Neuronal stem cell (in vitro differentiated cells): Measurements from ENCODE around the gene CYP19A1.

Experiments
- DNase-seq: peaks from one replicate; pipeline ENCODE4 v3.0.0-alpha.2; 2013; ENCODE audit warnings: low spot score
- H2AFZ ChIP-seq: one replicate; pipeline ENCODE4 v1.6.1; 2013; ENCODE audit warnings: mild to moderate bottlenecking, low read length, inconsistent platforms
- H2AK5ac ChIP-seq: 2 replicates; pipeline ENCODE4 v1.6.1; 2013; ENCODE audit warnings: low read depth, mild to moderate bottlenecking, inconsistent platforms, low read length, moderate library complexity, mixed read lengths
- H2BK120ac ChIP-seq: 2 replicates; pipeline ENCODE4 v1.6.1; 2013; ENCODE audit warnings: low read depth, mild to moderate bottlenecking, inconsistent platforms, low read length, moderate library complexity, mixed read lengths
- H2BK12ac ChIP-seq: one replicate; pipeline ENCODE4 v1.6.1; 2013; ENCODE audit warnings: low read length, inconsistent platforms
- H2BK15ac ChIP-seq: 2 replicates; pipeline ENCODE4 v1.6.1; 2013; ENCODE audit warnings: mild to moderate bottlenecking, low read length, inconsistent platforms, mixed read lengths
- H2BK5ac ChIP-seq: one replicate; pipeline ENCODE4 v1.6.1; 2013; ENCODE audit warnings: inconsistent platforms, mild to moderate bottlenecking, low read length, moderate library complexity
- H3K14ac ChIP-seq: one replicate; pipeline ENCODE4 v1.6.1; 2013; ENCODE audit warnings: low read length, inconsistent platforms
- H3K18ac ChIP-seq: 2 replicates; pipeline ENCODE4 v1.6.1; 2013; ENCODE audit warnings: low read length, inconsistent platforms
- H3K23ac ChIP-seq: 2 replicates; pipeline ENCODE4 v1.6.1; 2013; ENCODE audit warnings: low read depth, mild to moderate bottlenecking, mixed read lengths, low read length, inconsistent platforms; ENCODE audit not compliant: poor library complexity
- H3K27ac ChIP-seq: replicated peaks from 3 replicates; pipeline ENCODE4 v1.5.1; 2013; ENCODE audit warnings: low read length, inconsistent platforms
- H3K27me3 ChIP-seq, 3 experiments: 2 replicates each; pipeline ENCODE4 v1.6.1; 2013; ENCODE audit warnings: low read length in 3 of 3, mild to moderate bottlenecking in 2 of 3, inconsistent platforms in 1 of 3, low read depth in 1 of 3, mixed read lengths in 1 of 3, moderate library complexity in 1 of 3; ENCODE audit not compliant: control insufficient read depth in 3 of 3, insufficient read depth in 3 of 3
- H3K36me3 ChIP-seq, 2 donors: replicated peaks in 1 of 2; 2 replicates each; pipeline ENCODE4 v1.6.1; 2013; ENCODE audit warnings: low read length in 2 of 2; ENCODE audit not compliant: control insufficient read depth in 2 of 2, insufficient read depth in 2 of 2
- H3K4ac ChIP-seq: 2 replicates; pipeline ENCODE4 v1.6.1; 2013; ENCODE audit warnings: inconsistent platforms, mild to moderate bottlenecking, low read length, moderate library complexity
- H3K4me1 ChIP-seq, 2 donors: 1 replicate in 1 of 2; 2 replicates in 1 of 2; pipeline ENCODE4 v1.6.1; 2013; ENCODE audit warnings: low read length in 2 of 2, low read depth in 1 of 2; ENCODE audit not compliant: control insufficient read depth in 2 of 2, insufficient read depth in 1 of 2
- H3K4me2 ChIP-seq: one replicate; pipeline ENCODE4 v1.6.1; 2013; ENCODE audit warnings: mild to moderate bottlenecking, low read length, inconsistent platforms; ENCODE audit not compliant: insufficient read depth, poor library complexity, severe bottlenecking
- H3K4me3 ChIP-seq, 2 donors: 2 replicates each; pipeline ENCODE4 v1.5.1; 2013; ENCODE audit warnings: low read length in 2 of 2, mild to moderate bottlenecking in 2 of 2, inconsistent platforms in 1 of 2, moderate library complexity in 1 of 2
- H3K79me1 ChIP-seq: one replicate; pipeline ENCODE4 v1.6.1; 2013; ENCODE audit warnings: low read depth, mild to moderate bottlenecking, inconsistent platforms, low read length, moderate library complexity
- H3K9ac ChIP-seq: one replicate; pipeline ENCODE4 v1.6.1; 2013; ENCODE audit warnings: mild to moderate bottlenecking, low read depth, low read length, inconsistent platforms; ENCODE audit not compliant: poor library complexity
- H3K9me3 ChIP-seq, 2 donors: replicated peaks in 1 of 2; 2 replicates each; pipeline versions ENCODE3 to v1.6.1; 2013; ENCODE audit warnings: low read length in 2 of 2, mild to moderate bottlenecking in 2 of 2, inconsistent platforms in 1 of 2, low read depth in 1 of 2, mixed read lengths in 1 of 2, moderate library complexity in 1 of 2; ENCODE audit not compliant: control insufficient read depth in 2 of 2, insufficient read depth in 1 of 2
- H4K8ac ChIP-seq: one replicate; pipeline ENCODE4 v1.6.1; 2013; ENCODE audit warnings: low read depth, mild to moderate bottlenecking, inconsistent platforms, low read length, moderate library complexity
- H4K91ac ChIP-seq: one replicate; pipeline ENCODE4 v1.6.1; 2013; ENCODE audit warnings: low read length, low read depth, mild to moderate bottlenecking, inconsistent platforms; ENCODE audit not compliant: poor library complexity
- WGBS, 2 donors: extraction: QIAGEN DNeasy Blood & Tissue Kit; methylation state at CpG; one replicate each; pipeline ENCODE4 v1.1.7; 2013; ENCODE audit warnings: missing lambda C conversion rate in 2 of 2, mixed read lengths in 1 of 2; ENCODE audit not compliant: insufficient read length in 2 of 2, insufficient replicate concordance in 1 of 2; ENCODE audit errors: extremely low coverage in 2 of 2; 5-methylcytosine and 5-hydroxymethylcytosine counted together

The CYP19A1 gene

DNA sequence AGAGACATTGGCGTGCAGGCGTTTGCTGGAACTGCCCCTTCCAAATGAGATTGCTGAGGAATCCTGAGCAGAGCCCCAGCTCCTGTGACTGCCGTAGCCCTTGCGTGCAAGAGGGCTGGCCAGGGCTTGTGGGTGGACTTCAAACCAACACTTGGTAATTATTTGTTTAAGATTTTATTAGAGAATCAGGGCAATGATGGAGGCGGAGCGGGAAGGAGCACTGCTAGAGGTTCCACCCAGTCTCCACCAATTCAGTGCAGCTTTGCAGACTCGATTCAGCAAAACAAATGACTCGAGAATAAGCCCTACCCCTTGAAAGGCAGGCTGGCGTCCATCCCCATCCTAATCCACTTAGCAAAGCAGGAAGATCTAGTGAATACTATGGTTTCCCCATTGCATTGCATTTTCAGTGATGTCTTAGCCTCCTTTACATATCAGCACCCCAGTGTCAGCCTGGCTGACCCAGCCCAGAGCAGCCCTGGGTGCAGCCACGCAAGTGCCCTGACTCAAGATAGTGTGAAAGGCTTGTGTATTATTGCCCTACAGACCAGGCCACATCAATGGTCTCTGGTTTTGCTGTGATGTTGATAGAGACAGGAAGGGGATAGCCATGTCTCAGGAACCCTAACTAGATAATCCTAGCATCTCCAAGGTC is 29.1 kb upstream of the CYP19A1 start:
- no CpG with 5 or more reads among the region's 10 CpGs for WGBS, 2 donors

DNA sequence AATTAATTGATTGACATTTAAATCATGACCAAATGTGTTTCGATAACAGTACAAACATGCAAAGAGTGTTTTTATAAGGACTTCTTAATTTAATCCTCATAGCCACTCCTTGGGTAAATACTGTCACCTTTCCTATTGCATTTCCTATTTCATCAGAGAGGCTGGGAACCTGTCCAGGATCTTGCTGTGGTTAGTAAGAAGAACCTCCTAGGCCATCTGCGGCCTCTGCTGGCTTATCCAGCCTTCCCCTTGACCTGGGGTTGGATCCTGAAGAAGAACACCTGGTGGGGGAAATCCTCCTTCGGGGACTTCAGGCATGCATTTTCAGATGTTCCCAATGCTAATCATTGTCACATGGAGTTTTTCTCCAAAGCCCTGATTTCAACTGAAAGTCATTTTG is 28.5 kb upstream of the CYP19A1 start:
- H3K27ac ChIP-seq = no peak overlapping the region
- no peaks in the 10 kb centered on the region for H3K79me1 ChIP-seq

More for the DNA sequence above, 29.1 kb upstream of the CYP19A1 start:
- Histone ChIP-seq H2AFZ (no peak overlapping the region), H2BK120ac (no peak overlapping the region), H3K14ac (no peak overlapping the region), H2BK15ac (no peak overlapping the region), H2BK12ac (no peak overlapping the region), H3K18ac (no peak overlapping the region), H3K9me3 (no peaks in the 10 kb centered on the region), H3K23ac (no peak overlapping the region), H3K4me2 (no peak overlapping the region), H3K4ac (no peak overlapping the region), H3K79me1 (no peaks in the 10 kb centered on the region), H3K9ac (no peak overlapping the region), H3K4me1 (peaks cover 0 to 8% of the 10 kb centered on the region in 2 donors), H3K27ac (no peak overlapping the region), H4K91ac (no peak overlapping the region), H2AK5ac (no peak overlapping the region), H3K4me3 (no peak overlapping the region), H3K27me3 (no peaks in the 10 kb centered on the region), H3K36me3 (no peaks in the 10 kb centered on the region), H2BK5ac (no peak overlapping the region), H4K8ac (no peak overlapping the region)
- DNase-seq = no peak

DNA sequence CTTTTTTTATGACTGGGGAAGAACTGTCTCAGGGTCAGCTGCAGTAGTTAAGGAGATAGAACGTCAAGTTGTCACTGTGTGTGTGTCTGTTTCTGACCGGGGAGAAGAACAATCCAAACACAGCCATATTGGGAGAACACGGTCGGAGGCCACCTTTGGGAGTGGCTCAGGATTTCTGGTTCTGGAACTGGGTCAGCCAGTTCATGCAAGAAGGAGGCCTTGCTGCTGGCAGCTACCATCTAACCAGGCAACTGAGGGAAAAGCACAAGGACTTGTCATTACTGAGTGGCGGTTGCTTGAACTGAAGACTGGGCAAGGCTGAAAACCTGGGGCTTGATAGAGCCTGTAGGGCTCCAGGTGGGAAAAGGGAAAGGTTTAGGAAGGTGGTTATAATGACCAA is 27.7 kb upstream of the CYP19A1 start:
- Histone ChIP-seq H3K18ac (no peak overlapping the region), H4K91ac (no peak overlapping the region), H2BK120ac (no peak overlapping the region), H3K4me2 (no peak overlapping the region), H3K4ac (no peak overlapping the region), H2AFZ (no peak overlapping the region), H3K79me1 (no peaks in the 10 kb centered on the region), H3K14ac (no peak overlapping the region), H3K23ac (no peak overlapping the region), H2AK5ac (no peak overlapping the region), H3K36me3 (no peaks in the 10 kb centered on the region), H2BK15ac (no peak overlapping the region), H3K4me1 (peaks cover 0 to 7% of the 10 kb centered on the region in 2 donors), H4K8ac (no peak overlapping the region), H3K4me3 (no peak overlapping the region), H2BK5ac (no peak overlapping the region), H3K27ac (no peak overlapping the region), H3K9me3 (no peaks in the 10 kb centered on the region), H2BK12ac (no peak overlapping the region), H3K27me3 (no peaks in the 10 kb centered on the region), H3K9ac (no peak overlapping the region)
- WGBS, 2 donors = no CpG with 5 or more reads among the region's 5 CpGs
- no peak for DNase-seq

More for the DNA sequence above, 28.5 kb upstream of the CYP19A1 start:
- Histone ChIP-seq H3K4me1 (peaks cover 0 to 7% of the 10 kb centered on the region in 2 donors), H3K27me3 (no peaks in the 10 kb centered on the region), H2BK120ac (no peak overlapping the region), H3K14ac (no peak overlapping the region), H3K9me3 (no peaks in the 10 kb centered on the region), H2BK15ac (no peak overlapping the region), H2AK5ac (no peak overlapping the region), H3K9ac (no peak overlapping the region), H4K91ac (no peak overlapping the region), H3K36me3 (no peaks in the 10 kb centered on the region), H3K18ac (no peak overlapping the region), H3K4me3 (no peak overlapping the region), H3K4me2 (no peak overlapping the region), H3K4ac (no peak overlapping the region), H4K8ac (no peak overlapping the region), H2BK12ac (no peak overlapping the region), H2AFZ (no peak overlapping the region), H3K23ac (no peak overlapping the region), H2BK5ac (no peak overlapping the region)
- WGBS, 2 donors = no CpG with 5 or more reads among the region's 3 CpGs
- no peak for DNase-seq

DNA sequence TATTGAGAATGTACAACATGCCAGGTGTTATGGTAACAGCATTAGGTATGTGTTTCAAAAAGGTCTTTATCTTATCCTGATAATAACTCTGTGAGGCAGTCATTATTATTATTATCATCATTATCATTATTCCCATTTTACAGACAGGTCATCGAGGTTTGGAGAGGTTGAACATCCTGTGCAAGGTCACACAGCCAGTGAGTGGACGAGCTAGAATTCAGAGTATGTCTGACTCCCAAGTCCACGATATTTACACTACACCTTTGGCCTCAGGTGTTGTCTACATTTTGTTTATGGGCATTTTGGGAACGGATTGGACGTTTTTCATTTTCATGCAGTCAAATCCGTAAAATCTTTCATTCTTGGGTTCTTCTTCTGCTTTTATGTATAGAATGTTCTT is 27.0 kb upstream of the CYP19A1 start:
- Histone ChIP-seq H2AK5ac (no peak overlapping the region), H2BK15ac (no peak overlapping the region), H3K4me1 (peaks cover 0 to 7% of the 10 kb centered on the region in 2 donors), H3K4me2 (no peak overlapping the region), H3K9me3 (no peaks in the 10 kb centered on the region), H4K91ac (no peak overlapping the region), H3K18ac (no peak overlapping the region), H3K4me3 (no peak overlapping the region), H3K4ac (no peak overlapping the region), H3K79me1 (no peaks in the 10 kb centered on the region), H4K8ac (no peak overlapping the region), H2BK120ac (no peak overlapping the region), H3K27ac (no peak overlapping the region), H3K27me3 (no peaks in the 10 kb centered on the region), H3K36me3 (no peaks in the 10 kb centered on the region), H2BK5ac (no peak overlapping the region), H3K23ac (no peak overlapping the region), H2AFZ (no peak overlapping the region), H3K14ac (no peak overlapping the region), H3K9ac (no peak overlapping the region), H2BK12ac (no peak overlapping the region)
- no peak for DNase-seq
- no CpG with 5 or more reads among the region's 6 CpGs for WGBS, 2 donors
